Transverse colon (tissue), 4 donors: ENCODE data around the gene TMC7. TPM values are rescaled to one million over a fixed set of nuclear protein-coding genes. Genes with fewer than 3 reads are reported as not detected.

Source experiments
- DNase-seq: peaks from one replicate; pipeline ENCODE4 v3.0.0-alpha.2; 2019
- H3K27ac ChIP-seq, 4 donors: fragments of 200-600 bp; sonication (generic); 2 replicates each; pipeline ENCODE4 v1.5.1; 2016 to 2018; ENCODE audit warnings: inconsistent platforms in 4 of 4
- H3K27me3 ChIP-seq: fragments of 200-600 bp; sonication (generic); 2 replicates; pipeline ENCODE4 v1.5.1; 2017; ENCODE audit warnings: inconsistent platforms
- H3K36me3 ChIP-seq, 4 donors: fragments of 200-600 bp; sonication (generic); 2 replicates each; pipeline ENCODE4 v1.5.1; 2017 to 2019; ENCODE audit warnings: inconsistent platforms in 4 of 4
- H3K4me1 ChIP-seq, 4 donors: fragments of 200-600 bp; sonication (generic); 2 replicates each; pipeline ENCODE4 v1.5.1; 2017 to 2020; ENCODE audit warnings: inconsistent platforms in 4 of 4
- H3K4me3 ChIP-seq, 4 donors: fragments of 200-600 bp; sonication (generic); 1 replicate in 1 of 4; 2 replicates in 3 of 4; pipeline versions ENCODE4 v1.5.1 to v1.6.1; 2017 to 2019; ENCODE audit warnings: inconsistent platforms in 4 of 4
- H3K9me3 ChIP-seq, 2 donors: fragments of 200-600 bp; sonication (generic); 2 replicates each; pipeline ENCODE4 v1.5.1; 2017 to 2019; ENCODE audit warnings: inconsistent platforms in 2 of 2
- CTCF ChIP-seq, 5 experiments: fragments of 200-600 bp in 3 of 5; fragments of 450-650 bp in 2 of 5; sonication (generic) in 3 of 5; IDR thresholded peaks; 1 replicate in 2 of 5; 2 replicates in 3 of 5; pipeline ENCODE4 v1.5.1; 2016 to 2017; ENCODE audit warnings: antibody characterized with exemption in 5 of 5, inconsistent platforms in 3 of 5, mild to moderate bottlenecking in 2 of 5, moderate library complexity in 1 of 5
- EP300 ChIP-seq: sonication (generic); formaldehyde crosslinking; IDR thresholded peaks from one replicate; pipeline ENCODE4 v1.6.1; 2017; ENCODE audit warnings: antibody characterized with exemption, low read depth
- POLR2A ChIP-seq: fragments of 450-650 bp; IDR thresholded peaks from one replicate; pipeline ENCODE4 v1.6.1; 2016; ENCODE audit warnings: antibody characterized with exemption, mild to moderate bottlenecking, moderate library complexity
- POLR2AphosphoS5 ChIP-seq, 3 donors: sonication (generic); formaldehyde crosslinking; IDR thresholded peaks; one replicate each; pipeline ENCODE4 v1.6.1; 2016; ENCODE audit warnings: antibody characterized with exemption in 3 of 3
- WGBS, 2 donors: methylation state at CpG; one replicate each; pipeline ENCODE4 v1.1.5; 2018; ENCODE audit warnings: low coverage in 1 of 2; 5-methylcytosine and 5-hydroxymethylcytosine counted together
- in situ Hi-C, 4 donors: fragments of 200-750 bp; cut with MboI; loops; one replicate each; pipeline versions ENCODE4 v1.15.0 to v1.15.1; 2017; ENCODE audit warnings: low sequenced_read_pairs in 3 of 4, low pct_ligation_motif_present in 1 of 4, low pct_unique_long_range_greater_than_20kb in 1 of 4
- intact Hi-C: fragments of 100-400 bp; cut with DNase I; formaldehyde crosslinking; loops from one replicate; pipeline ENCODE4 v1.15.1; 2023; ENCODE audit warnings: low total_unique reads
- total RNA-seq, 4 donors: library from RNA; depleted of rRNA; stranded (reverse); fragments of >200 nt; gene quantifications; one replicate each; pipeline ENCODE4 v1.1.0, GENCODE V29; 2016

Gene TMC7
- total RNA-seq, 4 donors from 2014 or later, result 4.4 to 9.7 (median 6.2) TPM

GRCh38 chr16:18969050-18969854 is 14.5 kb upstream of the TMC7 start:
- 21 to 33% methylated on average over 6 to 18 of the region's 18 CpGs for WGBS, 2 donors
- intact Hi-C loops, result no loop called here

GRCh38 chr16:18969855-18970240 is 13.9 kb upstream of the TMC7 start:
- Histone ChIP-seq H3K36me3 (no peaks in the 10 kb centered on the region), H3K4me3 (no peak overlapping the region), H3K4me1 (peaks cover 0 to 5% (median 1%) of the 10 kb centered on the region in 4 donors), H3K27me3 (no peaks in the 10 kb centered on the region), H3K9me3 (no peaks in the 10 kb centered on the region), H3K27ac (no peak overlapping the region)
- no peak for DNase-seq
- intact Hi-C loops, result no loop called here
- in situ Hi-C loops, result loop anchor here in 2 of 4 donors (10.0 to 25.0 kb wide), 3 partner anchors 105 to 158 kb away; partner anchors contain the start of gene ARL6IP1 (in 1 of the 2)
- 84% methylated on average over 4 of the region's 4 CpGs; no CpG with 5 or more reads in 1 of the 2 donors for WGBS, 2 donors
- TF ChIP-seq POLR2AphosphoS5 (IDR thresholded peaks at IDR 0.05) (no peak), POLR2A (no peak), EP300 (no peak), CTCF (IDR thresholded peaks at IDR 0.05) (no peak)

More at GRCh38 chr16:18969050-18969854, 14.5 kb upstream of the TMC7 start:
- no peaks in the 10 kb centered on the region for H3K9me3 ChIP-seq
- in situ Hi-C loops, result loop anchor here in 2 of 4 donors (25.0 kb wide), 2 partner anchors 132 to 157 kb away; partner anchors contain the start of gene ARL6IP1 (in 1 of the 2)
- no peaks in the 10 kb centered on the region for H3K36me3 ChIP-seq
- H3K27ac ChIP-seq, result no peak overlapping the region
- peak; percentile 85 to 96 (median 95) for TF ChIP-seq CTCF (IDR thresholded peaks at IDR 0.05)
- no peak for TF ChIP-seq POLR2A
- TF ChIP-seq POLR2AphosphoS5 (IDR thresholded peaks at IDR 0.05), result peak in 1 of 3 donors; percentile 20
- H3K4me1 ChIP-seq, result peaks cover 0 to 5% (median 1%) of the 10 kb centered on the region in 4 donors
- peak; percentile 88 for DNase-seq
- peak overlapping the region in 2 of 4 donors; percentile 10 to 37 for H3K4me3 ChIP-seq
- H3K27me3 ChIP-seq, result no peaks in the 10 kb centered on the region

DNA sequence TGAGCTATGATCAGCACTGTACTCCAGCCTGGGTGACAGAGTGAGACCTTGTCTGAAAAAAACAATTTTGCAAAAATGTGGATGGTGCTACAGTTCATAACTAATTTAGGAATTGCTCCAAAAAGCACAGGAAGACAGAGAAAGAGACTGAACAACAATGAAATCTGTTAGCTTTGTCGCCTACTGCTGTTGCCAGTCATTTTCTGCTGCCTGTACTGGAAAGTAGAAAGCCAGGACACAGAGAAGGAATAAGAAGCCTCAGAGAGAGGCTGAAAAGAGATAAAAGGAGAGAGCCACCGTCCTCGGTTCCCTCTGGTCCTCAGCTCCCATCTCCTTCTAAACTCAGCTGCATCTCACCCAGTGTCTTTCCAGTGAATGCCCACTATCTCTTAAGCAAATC is 8.6 kb upstream of the TMC7 start:
- in situ Hi-C loops, result loop anchor here in 1 of 4 donors (10.0 kb wide), 1 partner anchor 100 kb away; no protein-coding TSS in a partner anchor
- H3K27me3 ChIP-seq, result no peaks in the 10 kb centered on the region
- DNase-seq, result no peak
- intact Hi-C loops, result no loop called here
- WGBS, 2 donors, result 75 to 86% methylated on average over 1 to 3 of the region's 3 CpGs
- no peak overlapping the region for H3K4me3 ChIP-seq
- no peak for TF ChIP-seq CTCF (IDR thresholded peaks at IDR 0.05)
- no peaks in the 10 kb centered on the region for H3K36me3 ChIP-seq
- no peaks in the 10 kb centered on the region for H3K9me3 ChIP-seq
- no peaks in the 10 kb centered on the region for H3K4me1 ChIP-seq
- no peak overlapping the region for H3K27ac ChIP-seq

DNA sequence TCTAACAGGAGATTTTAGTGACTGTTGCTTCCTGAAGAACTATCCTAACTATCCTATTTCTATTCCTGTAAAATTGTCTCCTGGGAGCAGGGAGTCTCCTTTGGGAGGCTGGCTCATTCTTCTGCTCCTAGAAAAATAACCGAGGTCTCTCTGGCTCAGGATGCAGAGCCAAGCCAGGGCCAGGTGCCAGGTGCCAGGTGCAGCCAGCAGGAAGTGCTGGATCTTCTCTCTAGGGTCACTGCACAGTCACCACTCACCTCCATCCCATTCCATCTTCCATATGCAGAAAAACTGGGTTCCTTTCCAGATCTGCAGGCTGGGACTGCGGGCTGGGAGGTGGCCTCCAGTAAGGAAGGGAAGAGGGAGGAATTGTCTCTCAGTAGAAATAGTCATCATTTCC is 3.8 kb upstream of the TMC7 start:
- WGBS, 2 donors, result 31 to 50% methylated on average over 1 to 2 of the region's 2 CpGs
- Histone ChIP-seq H3K27ac (no peak overlapping the region), H3K4me1 (peaks cover 0 to 6% (median 3%) of the 10 kb centered on the region in 4 donors), H3K4me3 (no peak overlapping the region), H3K9me3 (no peaks in the 10 kb centered on the region), H3K36me3 (no peaks in the 10 kb centered on the region), H3K27me3 (peaks cover 7% of the 10 kb centered on the region)
- no peak for DNase-seq
- no peak for TF ChIP-seq POLR2AphosphoS5 (IDR thresholded peaks at IDR 0.05)
- in situ Hi-C loops, result loop anchor here in 1 of 4 donors (10.0 kb wide), 1 partner anchor 95 kb away; no protein-coding TSS in a partner anchor
- intact Hi-C loops, result no loop called here
